Endothelial cell of hepatic sinusoid (primary cell): Measurements from ENCODE around the gene NLGN4Y.

Experiments
- in situ Hi-C: cut with HindIII; loops from 2 replicates; pipeline ENCODE4 v1.10.0; 2017; ENCODE audit warnings: low sequenced_read_pairs

NLGN4Y gene

DNA sequence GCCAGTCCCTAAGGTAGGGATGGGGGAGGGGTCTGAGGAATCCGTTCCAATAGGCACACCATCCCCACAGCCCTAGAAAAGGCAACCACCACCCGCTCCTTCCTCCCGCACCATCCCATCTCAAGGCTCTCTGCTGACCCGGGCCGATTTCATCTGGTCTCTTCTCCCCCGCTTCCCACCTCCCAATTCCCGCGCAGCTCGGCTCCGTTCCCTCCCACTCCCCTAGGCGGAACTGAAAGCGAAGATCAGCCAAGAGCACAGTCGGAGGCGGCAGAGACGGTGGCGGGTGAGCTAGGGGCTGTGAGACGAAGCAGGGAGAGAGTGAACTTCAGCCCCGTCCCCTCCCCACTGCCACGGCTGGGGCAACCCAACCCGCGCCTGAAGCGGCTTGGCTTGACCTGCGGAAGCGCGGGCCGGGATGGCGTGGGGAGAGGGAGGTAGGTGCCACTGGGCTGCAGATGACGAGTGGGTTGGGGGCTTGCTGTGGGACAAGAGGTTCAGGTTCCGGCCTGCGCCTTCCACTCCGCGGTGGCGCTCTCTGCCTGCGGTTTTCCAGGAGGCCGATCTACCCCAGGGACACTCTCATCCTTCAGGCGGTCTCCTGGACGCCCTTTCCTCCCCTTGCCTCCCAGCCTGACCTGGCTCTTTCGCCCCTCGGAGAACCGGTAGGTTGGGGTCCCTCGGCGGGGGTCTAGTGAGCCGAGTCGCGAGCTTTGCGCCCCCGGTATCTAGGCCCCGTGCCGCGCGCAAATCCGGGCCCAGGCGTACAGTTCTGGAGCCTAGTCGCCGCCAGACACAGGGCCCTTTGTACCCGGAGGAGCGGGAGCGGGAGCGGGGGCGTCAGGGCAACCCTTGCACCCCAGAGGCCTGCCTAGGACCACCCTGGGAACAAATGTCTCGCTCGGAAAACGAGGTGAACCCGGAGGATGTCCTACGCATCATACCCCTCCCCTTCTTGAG lies at the start of gene NLGN4Y:
TSS of gene NLGN4Y (plus strand) at position 258 of the 960 bp plus-strand sequence. CDS start 97,591 bp downstream, outside the sequence.
- in situ Hi-C loops: no loop called here

DNA sequence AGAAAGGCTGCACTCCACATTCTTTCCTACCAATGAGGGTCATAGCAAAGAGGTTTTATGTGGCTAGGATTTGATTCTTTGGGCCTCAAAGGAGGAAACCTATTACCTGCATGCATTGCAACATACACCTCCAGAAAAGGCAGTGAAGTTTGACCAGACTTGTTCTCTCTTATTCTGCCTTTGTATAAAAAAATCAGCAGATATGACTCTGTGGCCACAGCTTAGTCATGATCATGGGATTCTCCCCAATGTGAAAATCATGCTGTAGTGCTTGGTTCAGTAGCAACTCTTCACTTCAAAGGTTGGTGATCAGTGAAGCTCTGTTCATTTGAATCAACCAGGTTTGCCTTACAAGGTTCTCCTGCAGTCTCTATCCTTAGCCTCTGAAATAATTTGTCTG lies 38.4 kb upstream of the NLGN4Y start:
- in situ Hi-C loops: no loop called here

DNA sequence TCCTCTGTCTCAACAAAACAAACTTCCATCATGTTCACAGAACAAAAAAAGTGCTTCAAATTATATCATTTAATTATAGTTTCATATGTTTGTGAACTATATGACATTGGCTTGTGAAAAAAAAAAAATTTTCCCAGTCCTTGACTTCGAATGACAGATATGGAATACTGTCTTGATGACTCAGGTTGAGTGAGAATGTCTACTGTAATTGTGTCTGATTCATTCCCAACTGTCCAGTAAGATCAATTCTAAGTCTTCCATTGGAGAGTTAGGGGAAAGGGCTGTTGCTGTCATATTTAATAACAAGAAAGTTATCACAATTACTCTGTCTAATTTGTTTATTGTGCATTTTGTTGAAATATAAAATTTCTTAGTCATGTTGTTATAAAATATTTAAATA lies 34.1 kb upstream of the NLGN4Y start:
- in situ Hi-C loops: no loop called here

DNA sequence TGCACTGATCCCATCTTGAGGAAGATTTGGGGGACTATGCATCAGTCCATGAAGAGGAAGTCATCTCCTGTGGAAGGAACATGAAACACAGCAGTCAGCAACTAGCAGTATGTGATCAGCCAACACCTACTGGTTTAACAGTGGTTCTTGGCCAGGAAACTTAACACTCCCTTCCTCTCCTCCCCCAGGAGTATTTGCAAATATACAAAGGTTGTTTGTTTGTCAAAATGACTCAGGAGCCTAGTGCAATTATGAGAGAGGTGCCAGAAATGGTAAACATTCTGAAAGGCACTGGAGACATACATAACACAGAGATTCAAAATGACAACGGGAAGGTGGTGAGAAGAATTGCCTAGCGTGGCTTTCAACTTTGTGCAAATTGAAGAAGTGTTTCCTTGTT lies 26.3 kb upstream of the NLGN4Y start:
- in situ Hi-C loops: no loop called here

DNA sequence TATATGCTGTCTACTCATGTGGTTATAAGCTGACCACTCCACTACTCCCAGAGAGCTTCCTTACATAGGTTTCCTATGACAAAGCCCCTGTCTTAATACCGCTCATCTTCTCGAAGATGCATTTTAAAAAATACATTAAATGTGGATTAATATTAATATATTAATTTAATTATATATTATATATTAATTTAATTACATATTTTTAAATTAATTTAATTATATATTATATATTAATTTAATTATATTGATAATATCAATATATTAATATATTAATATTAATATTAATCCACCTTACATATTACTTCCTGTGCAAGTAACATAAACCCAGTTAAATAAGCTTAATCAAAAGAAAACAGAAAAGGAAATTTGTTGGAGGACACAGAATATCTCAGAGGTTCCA lies 19.7 kb upstream of the NLGN4Y start:
- in situ Hi-C loops: no loop called here

DNA sequence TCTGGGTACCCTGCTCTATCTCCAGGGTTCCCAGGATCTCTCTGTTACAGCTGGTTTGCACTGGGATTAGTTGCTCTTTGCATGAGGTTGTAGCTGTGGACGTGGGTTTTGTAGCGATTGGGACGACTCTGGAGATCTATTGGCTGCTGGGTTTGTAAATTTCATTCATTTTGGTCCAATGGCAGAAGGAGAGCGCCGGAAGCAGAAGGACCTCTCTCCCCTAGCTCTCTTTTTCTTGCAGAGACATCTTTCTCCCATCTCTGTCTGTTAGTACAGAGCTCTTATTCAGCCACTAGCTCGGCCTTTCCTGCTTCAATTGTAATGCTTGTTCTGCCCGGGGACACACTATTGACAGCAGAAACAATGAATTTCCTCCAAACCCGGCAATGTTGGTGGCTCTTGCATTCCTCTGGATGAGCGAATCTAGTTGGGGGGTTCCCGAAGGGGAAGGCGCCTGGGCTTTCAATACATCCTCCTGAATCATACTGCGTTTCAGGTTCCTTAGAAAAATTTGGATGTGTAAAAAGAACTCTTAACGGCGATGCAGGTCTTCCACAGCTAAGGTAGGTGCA lies 1.9 kb upstream of the NLGN4Y start:
- in situ Hi-C loops: no loop called here

DNA sequence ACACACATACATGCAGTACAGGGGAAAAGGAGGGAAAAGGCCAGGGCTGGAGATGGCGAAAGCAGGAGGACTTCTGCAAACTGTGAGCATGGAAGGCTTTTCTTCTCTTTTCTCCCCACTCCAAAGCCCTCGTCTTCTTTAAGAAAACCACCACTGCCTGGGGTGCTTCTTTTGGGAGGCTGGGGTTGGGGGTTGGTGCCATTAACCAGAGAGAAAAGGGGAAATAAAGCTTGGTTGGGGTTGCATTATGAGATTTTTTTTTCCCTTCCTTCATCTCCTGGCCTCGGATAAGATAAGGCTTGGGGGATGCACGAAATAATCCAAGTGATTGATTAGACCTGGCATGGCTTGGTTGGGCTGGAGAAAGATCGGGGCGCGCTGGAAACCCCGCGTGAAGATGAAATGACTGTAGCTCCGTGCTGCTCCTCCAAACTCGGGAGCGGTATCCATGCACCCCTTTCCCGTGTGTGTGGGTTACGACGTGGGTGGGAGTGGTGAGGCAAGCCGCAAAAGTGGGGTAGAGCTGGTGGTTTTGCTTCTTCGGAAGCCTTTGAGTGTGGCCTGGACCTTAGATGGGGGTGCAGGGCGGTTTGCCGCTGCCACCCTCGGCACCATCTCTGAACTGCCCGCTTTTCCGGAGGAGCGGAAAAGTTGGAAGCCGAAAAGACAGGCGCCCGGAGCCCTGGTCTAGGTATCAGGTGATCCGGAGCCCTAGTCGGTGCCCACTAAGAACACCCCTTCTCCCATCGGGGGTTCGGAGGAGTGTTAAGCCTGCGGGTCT lies 648 bp upstream of the NLGN4Y start:
- in situ Hi-C loops: no loop called here

DNA sequence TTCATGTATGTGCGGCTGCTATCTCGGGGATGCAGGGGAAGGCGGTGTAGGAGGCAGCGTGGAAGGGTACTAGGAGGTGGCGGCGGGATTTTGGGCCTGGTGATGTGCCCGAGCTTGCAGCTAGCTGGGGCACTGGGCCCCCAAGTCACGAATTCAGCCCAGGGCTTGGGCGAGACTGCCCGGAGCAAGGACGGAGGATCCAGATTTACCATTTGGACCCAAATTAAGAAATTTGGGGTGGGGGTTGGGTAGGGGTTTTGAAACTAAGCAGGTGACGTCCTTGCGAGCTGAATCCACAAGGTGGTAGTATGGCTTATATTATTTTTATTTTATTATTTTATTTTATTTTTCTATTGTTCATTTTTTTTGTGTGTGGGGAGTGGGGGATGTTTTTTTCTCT lies 986 bp downstream of the NLGN4Y start:
- in situ Hi-C loops: no loop called here

DNA sequence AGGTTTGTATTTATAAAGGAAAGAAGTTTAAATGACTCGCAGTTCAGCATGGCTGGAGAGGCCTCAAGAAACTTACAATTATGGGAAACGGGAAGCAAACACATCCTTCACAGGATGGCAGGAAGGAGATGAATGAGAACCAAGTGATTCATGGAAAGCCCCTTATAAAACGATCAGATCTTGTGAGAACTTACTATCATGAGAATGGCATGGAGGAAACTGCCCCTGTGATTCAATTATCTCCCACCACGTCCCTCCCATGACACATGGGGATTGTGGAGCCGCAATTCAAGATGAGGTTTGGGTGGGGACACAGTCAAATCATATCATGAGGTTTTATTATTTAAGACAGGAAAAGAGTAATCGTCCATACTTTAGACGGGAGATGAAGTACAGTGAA lies 4.0 kb downstream of the NLGN4Y start:
- in situ Hi-C loops: no loop called here

DNA sequence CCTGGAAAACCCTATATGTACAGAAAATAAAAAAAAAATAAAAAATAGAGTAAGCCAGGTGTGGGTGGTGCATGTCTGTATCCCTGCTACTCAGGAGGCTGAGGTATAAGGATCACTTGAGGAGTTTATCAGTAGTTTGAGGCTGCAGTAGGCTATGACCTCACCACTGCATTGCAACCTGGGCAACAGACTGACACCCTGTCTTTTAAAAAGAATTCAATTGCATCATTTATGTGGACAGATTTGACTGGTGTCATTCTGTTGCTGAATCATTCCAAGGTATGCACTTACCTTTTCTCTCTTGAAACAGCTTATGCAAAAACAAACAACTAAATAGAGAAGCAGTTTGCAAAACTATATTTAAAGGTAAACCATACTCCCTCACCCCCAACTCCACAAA lies 12.4 kb downstream of the NLGN4Y start:
- in situ Hi-C loops: no loop called here

DNA sequence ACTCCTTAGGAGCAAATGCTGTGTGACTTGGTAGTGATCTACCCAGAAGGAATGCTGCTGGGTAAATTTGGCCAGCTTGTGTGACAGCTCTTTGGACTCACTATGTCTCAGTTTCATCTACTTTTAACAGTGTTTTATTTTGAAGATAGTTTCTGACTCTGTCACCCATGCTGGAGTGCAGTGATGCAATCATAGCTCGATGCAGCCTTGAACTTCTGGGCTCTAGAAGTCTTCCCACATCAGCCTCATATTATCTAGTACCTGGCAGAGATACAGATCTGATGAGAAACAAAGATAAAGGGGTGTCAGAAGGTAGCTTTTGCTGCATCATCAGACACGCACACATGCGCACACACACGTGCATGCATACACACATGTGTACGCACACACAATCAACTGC lies 19.2 kb downstream of the NLGN4Y start:
- in situ Hi-C loops: no loop called here

DNA sequence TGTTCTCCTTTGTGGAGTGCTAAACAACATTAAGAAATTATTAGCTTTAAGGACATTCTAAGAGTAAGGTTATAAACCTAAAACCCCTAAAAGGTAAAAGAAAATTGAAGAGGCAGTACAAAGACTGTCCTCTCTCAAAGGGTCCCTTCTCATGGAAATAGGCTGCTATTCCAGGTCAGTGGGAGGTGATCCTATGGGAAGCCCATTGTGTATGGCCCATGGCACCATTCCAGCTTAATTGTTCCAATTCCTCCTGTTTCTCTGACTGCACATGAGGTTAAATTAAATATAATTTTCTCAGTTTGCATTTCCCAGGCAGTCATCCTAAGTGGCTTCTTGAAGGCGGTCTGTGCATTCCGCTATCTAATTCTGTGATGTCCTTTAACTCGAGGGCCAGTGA lies 57.0 kb downstream of the NLGN4Y start:
- in situ Hi-C loops: no loop called here

DNA sequence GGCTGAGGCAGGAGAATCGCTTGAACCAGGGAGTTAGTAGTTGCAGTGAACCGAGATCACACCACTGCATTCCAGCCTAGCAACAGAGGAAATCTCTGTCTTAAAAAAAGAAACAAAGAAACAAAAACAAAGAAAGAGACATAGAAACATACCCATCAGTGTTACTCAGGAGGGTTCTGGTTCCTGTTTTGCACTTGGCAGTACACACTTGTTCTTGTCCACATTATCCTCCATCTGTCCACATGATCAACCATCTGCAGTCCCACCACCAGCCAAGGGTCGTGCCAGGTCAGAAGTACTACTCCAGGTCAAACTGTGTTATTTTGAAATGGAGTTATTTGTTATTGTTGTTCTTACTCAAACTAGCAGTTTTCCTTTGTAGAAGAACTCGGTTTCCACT lies 62.4 kb downstream of the NLGN4Y start:
- in situ Hi-C loops: no loop called here

DNA sequence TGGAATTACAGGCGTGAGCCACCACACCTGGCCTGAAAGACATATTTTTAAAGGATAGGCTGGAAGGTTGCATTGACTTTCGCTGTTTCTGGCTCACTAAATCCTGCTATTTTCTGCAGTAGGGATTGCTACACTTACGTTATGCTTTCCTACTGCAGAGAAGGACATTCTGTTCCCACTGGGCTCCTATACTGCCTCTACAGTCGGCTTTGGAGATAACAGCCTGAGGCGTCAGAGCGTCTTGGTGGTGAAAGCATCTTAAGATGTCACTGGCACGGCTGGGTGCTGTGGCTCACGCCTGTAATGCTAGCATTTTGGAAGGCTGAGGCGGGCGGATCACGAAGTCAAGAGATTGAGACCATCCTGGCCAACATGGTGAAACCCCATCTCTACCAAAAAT lies 77.0 kb downstream of the NLGN4Y start:
- in situ Hi-C loops: no loop called here

DNA sequence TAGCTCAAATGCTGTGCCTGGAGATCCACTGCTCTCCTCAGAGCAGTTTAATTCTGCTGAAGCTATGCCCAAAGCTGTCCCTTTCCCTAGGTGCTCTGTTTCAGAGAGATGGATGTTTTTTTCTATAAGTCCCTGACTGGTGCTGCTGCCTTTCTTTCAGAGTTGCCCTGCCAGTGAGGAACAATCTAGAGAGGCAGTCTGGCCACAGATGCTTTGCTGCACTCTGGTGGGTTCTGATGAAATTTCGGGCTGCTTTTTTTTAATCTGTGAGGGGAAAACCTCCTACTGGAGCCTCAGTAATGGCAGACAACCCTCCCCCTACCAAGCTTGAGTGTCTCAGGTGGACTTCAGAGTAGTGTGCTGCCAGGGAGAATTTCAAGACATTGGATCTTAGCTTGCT lies 93.3 kb downstream of the NLGN4Y start:
- in situ Hi-C loops: no loop called here

DNA sequence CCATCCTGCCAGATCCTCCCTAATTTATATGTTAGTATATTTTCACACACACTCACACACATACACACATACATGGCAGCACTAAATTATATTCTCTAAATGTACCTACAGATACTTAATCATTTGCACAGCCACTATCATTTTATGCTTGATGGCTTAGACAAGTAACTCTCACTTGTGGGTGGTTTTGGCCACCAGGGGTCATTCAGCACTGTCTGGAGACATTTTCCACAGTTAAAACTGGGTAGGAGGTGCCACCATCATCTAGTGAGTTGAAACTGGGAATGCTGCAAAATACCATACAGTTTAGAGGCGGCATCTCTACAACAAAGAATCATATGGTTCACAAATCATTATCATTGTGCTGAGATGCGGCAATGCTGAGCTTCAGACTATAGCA lies 94.2 kb downstream of the NLGN4Y start:
- in situ Hi-C loops: no loop called here

DNA sequence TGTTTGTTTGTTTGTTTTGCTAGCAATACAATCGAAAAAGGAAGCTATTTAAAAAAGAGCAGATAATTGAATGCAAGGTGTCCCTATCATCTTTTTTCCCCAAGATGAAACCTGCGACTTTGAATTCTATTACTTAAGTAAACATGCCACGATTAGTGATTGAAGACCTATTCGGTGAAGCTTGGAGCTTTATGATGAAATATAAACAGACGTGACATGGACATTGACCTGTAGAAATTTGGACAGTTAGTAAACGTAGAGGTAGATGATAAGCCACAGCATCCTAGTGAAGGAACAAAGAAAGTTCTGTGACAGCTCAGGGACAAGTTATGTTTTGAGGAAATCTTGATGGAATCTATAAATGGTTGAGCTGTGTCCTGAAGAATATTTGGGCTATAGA lies 103.9 kb downstream of the NLGN4Y start:
- in situ Hi-C loops: no loop called here

DNA sequence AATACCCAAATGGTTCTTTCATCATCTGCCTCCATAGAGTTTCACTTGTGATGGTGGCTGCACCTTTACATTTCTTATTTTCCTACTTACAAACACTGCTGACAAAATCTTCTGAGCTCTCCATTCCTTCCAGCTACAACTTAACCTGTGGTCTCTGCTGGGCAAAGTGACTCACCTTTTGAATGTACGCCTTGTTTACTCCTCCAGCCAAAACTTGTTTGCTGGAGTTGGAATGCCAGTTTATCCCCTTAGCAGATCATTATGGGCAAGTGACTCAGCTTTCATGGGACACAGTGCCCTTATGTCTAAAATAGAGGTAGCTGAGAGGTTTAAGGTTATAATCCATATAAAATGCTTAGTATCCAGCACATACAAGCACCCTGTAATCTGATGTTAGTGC lies 107.3 kb downstream of the NLGN4Y start:
- in situ Hi-C loops: no loop called here

DNA sequence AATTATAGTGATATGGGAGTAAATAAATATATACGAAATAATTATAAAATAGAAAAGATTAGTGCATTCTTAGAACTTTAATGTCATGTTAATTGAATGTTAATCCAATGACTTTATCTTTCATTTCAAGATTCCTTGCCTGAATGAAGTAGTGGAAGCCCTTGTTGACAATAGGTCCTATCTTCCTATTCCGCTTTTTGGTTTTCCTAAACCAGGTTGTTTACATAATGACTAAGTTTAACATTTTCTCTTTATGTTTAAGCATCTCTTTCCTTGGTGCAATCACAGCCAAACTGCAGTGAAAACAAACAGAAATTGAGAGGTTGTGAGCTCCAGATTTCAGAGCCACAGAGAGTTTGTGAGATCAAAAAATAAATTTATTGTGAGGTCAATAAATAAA lies 109.4 kb downstream of the NLGN4Y start:
- in situ Hi-C loops: no loop called here

DNA sequence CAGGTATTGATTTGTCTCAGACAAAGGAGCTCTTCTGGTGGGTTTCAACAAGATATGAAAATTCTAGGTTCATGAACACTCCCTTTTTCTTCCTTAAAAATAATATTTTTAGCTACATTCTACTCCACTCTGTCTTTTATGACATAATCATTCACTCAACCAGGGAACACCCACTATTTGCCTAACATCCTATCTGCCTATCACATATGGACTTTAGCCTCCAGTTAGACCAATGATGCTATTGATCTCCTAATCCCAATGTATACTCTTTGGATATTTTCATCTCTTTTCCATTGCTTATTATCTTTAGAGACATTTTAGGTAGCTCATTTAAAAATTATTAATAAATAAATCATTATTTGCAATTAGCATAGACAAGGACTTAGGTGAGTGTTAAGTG lies 110.6 kb downstream of the NLGN4Y start:
- in situ Hi-C loops: no loop called here

DNA sequence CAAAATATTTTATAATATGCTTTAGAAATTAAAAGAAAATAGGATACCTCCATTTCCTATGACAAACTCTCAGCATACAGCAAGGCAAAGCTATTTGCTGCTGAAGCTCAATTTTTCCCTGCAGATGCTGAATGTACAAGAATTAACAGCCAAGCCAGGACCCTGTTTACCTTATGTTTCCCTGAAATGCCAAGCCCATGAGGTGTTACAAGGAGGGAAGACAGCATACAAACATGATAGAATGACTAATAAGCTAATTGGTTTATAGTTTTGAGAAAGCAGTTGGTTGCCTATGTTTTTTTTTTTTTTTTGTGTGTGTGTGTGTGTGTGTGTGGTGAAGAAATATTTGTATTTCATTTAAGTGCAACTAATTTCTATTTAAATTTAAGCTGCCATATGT lies 113.2 kb downstream of the NLGN4Y start:
- in situ Hi-C loops: no loop called here

DNA sequence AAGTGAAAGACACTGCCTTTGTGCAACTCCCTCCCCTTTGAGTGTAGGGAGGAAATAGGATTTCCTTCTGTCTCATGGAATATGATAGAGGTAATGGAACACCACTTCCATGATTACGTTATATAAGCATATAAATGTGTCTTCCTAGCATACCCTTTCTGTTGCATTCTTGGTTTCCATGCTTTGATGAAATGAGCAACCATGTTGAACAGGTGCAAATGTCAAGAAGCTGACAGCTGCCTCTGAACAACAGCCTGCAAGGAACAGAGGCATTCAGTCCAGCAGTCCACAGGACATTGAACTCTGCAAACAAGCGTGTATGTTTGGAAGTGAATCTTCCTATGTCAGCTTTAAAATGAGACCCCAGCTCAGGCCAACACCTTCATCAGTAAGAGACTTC lies 117.5 kb downstream of the NLGN4Y start:
- in situ Hi-C loops: no loop called here
